WERI-Rb-1 (cell line): ENCODE measurements around the gene TRAF3.

ENCODE experiments used
- DNase-seq: peaks from one replicate; pipeline ENCODE4 v3.0.0-alpha.2; 2020
- H3K27ac ChIP-seq: fragments of 250-450 bp; sonication (Bioruptor Pico); 2 replicates; pipeline ENCODE4 v1.5.1; 2020; ENCODE audit warnings: mild to moderate bottlenecking, moderate library complexity
- H3K27me3 ChIP-seq: fragments of 250-450 bp; sonication (Bioruptor Pico); 2 replicates; pipeline ENCODE4 v1.5.1; 2021; ENCODE audit warnings: mild to moderate bottlenecking, low read depth, moderate library complexity; ENCODE audit not compliant: insufficient read depth, severe bottlenecking
- H3K36me3 ChIP-seq: fragments of 250-450 bp; sonication (Bioruptor Pico); 2 replicates; pipeline ENCODE4 v1.5.1; 2020; ENCODE audit warnings: mild to moderate bottlenecking, moderate library complexity
- H3K4me3 ChIP-seq: 2 replicates; pipeline ENCODE4 v1.5.1; 2011; ENCODE audit warnings: low read depth, mild to moderate bottlenecking, control low read depth, low read length
- H3K9me3 ChIP-seq: fragments of 250-450 bp; sonication (Bioruptor Pico); 2 replicates; pipeline ENCODE4 v1.5.1; 2021; ENCODE audit warnings: mild to moderate bottlenecking, moderate library complexity; ENCODE audit not compliant: severe bottlenecking
- CTCF ChIP-seq: IDR thresholded peaks from 2 replicates; pipeline ENCODE4 v1.5.1; 2011; ENCODE audit warnings: low read depth, mild to moderate bottlenecking, control low read depth, inconsistent platforms, low read length

TRAF3 gene

GRCh38 chr14:102913341-102914211, 136.3 kb downstream of the TRAF3 start:
- Histone ChIP-seq H3K36me3 (no peaks in the 10 kb centered on the region; the same call in 1 of the 2 replicates), H3K27ac (no peak overlapping the region), H3K9me3 (no peaks in the 10 kb centered on the region), H3K4me3 (no peak overlapping the region), H3K27me3 (no peaks in the 10 kb centered on the region)
- no peak for TF ChIP-seq CTCF
- DNase-seq: no peak

- Histone ChIP-seq H3K27me3 (no peaks in the 10 kb centered on the region), H3K27ac (no peak overlapping the region), H3K36me3 (no peaks in the 10 kb centered on the region; the same call in 1 of the 2 replicates), H3K4me3 (no peak overlapping the region), H3K9me3 (no peaks in the 10 kb centered on the region)
- no peak for DNase-seq
- TF ChIP-seq CTCF: no peak
These were observed 137.4 kb downstream of the TRAF3 start for GRCh38 chr14:102914474-102915291.

GRCh38 chr14:102915292-102916110, 138.3 kb downstream of the TRAF3 start:
- H3K36me3 ChIP-seq: no peaks in the 10 kb centered on the region; the same call in 1 of the 2 replicates
- no peak for TF ChIP-seq CTCF
- no peak overlapping the region for H3K4me3 ChIP-seq
- H3K9me3 ChIP-seq: no peaks in the 10 kb centered on the region
- DNase-seq: no peak
- H3K27me3 ChIP-seq: no peaks in the 10 kb centered on the region
- no peak overlapping the region for H3K27ac ChIP-seq

GRCh38 chr14:102916347-102917055, 139.3 kb downstream of the TRAF3 start:
- no peak overlapping the region for H3K27ac ChIP-seq
- H3K4me3 ChIP-seq: no peak overlapping the region
- no peak for DNase-seq
- no peak for TF ChIP-seq CTCF
- H3K27me3 ChIP-seq: no peaks in the 10 kb centered on the region
- no peaks in the 10 kb centered on the region for H3K36me3 ChIP-seq
- H3K9me3 ChIP-seq: no peaks in the 10 kb centered on the region

- no peak for DNase-seq
These were observed 139.8 kb downstream of the TRAF3 start for GRCh38 chr14:102917056-102917385.

More at GRCh38 chr14:102917056-102917385, 139.8 kb downstream of the TRAF3 start:
- Histone ChIP-seq H3K27ac (no peak overlapping the region), H3K9me3 (no peaks in the 10 kb centered on the region), H3K27me3 (no peaks in the 10 kb centered on the region), H3K4me3 (no peak overlapping the region), H3K36me3 (no peaks in the 10 kb centered on the region)
- no peak for TF ChIP-seq CTCF
